A673 (cell line): ENCODE results near the gene SF3A2.

Experiments used
- EZH2 ChIP-seq: fragments of 200-600 bp; sonication (generic); IDR thresholded peaks from 2 replicates; pipeline ENCODE4 v1.6.1; 2017; ENCODE audit warnings: borderline replicate concordance, low read depth, mild to moderate bottlenecking, mixed read lengths, antibody characterized with exemption, low read length; ENCODE audit not compliant: poor library complexity, severe bottlenecking
- TF ChIP-seq, protein P1 (sequence below): fragments of 300-800, 200-600 bp; sonication (generic); conservative IDR thresholded peaks from 2 replicates; pipeline ENCODE4 v1.5.1; 2017; ENCODE audit warnings: low read depth, mild to moderate bottlenecking, antibody characterized with exemption, low read length, moderate library complexity, mixed read lengths

DNA sequence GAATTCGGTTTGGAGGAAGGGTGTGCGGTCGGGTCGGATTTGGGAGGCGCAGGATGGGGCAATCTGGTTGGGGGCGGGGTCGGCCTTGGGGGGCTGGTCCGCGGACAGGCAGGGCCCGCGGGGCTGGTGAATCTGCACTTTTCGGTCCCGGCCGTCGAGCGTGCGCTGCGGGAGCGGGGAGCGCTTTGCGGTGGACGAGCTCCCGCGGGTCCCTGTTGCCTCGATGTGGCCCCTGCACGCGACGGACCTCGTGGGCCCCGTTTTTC lies 33.5 kb downstream of the SF3A2 start:
- TF ChIP-seq, protein P1, sequence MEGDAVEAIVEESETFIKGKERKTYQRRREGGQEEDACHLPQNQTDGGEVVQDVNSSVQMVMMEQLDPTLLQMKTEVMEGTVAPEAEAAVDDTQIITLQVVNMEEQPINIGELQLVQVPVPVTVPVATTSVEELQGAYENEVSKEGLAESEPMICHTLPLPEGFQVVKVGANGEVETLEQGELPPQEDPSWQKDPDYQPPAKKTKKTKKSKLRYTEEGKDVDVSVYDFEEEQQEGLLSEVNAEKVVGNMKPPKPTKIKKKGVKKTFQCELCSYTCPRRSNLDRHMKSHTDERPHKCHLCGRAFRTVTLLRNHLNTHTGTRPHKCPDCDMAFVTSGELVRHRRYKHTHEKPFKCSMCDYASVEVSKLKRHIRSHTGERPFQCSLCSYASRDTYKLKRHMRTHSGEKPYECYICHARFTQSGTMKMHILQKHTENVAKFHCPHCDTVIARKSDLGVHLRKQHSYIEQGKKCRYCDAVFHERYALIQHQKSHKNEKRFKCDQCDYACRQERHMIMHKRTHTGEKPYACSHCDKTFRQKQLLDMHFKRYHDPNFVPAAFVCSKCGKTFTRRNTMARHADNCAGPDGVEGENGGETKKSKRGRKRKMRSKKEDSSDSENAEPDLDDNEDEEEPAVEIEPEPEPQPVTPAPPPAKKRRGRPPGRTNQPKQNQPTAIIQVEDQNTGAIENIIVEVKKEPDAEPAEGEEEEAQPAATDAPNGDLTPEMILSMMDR, result no peak
- no peak for TF ChIP-seq EZH2
